ENCODE data around the gene KAT8.
"Not testable (repeated sequence)": the region's sequence is repeated elsewhere in the genome, so short reads cannot be mapped to it uniquely, and the experiment has no call there.

KAT8 gene

DNA sequence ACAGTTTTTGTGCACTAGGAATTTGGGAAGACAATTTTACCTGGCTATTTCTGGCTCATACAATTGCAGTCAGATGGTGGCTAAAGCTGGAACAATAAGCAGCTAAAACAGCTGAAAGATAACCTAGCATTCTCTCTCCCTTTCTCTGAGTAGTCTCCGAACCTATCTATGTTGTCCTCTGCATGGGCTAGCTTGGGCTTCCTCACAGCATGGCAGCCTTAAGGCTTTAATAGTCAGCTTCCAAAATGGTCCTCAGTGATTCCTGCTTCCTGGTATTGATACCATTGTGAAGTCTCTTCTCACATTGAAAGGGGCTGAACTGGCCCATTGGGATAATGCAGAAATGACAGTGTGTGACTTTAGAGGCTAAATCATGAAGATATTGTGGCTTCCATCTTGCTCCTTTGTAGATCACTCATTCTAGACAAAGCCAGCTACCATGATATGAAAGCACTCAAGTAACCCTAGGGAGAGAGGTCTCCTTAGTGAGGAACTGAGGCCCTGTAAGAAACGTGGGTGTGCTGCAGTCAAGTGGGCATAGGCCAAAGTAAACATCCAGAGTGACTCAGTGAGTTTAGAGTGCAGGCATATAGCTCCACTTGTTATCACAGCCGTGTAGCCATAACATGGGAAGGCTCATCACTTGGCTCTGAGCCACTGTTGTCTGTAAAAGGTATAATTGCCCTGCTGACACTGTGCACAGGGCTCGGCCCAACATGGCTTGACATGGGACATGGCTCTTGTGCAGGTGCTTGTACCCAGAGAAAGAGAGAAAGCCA, 17.4 kb upstream of the KAT8 start:
- Mint-ChIP-seq H3K27ac (peak overlapping the region; percentile 39 to 98 (median 71)), H3K27me3 (ENCODE audit: low read depth) (no peaks in the 10 kb centered on the region), H3K9me3 (peaks cover 6% of the 10 kb centered on the region), H3K4me3 (no peak overlapping the region), H3K36me3 (ENCODE audit: low read depth) (no peaks in the 10 kb centered on the region), H3K4me1 (peaks cover 10% of the 10 kb centered on the region)
- TF ChIP-seq, protein P1, sequence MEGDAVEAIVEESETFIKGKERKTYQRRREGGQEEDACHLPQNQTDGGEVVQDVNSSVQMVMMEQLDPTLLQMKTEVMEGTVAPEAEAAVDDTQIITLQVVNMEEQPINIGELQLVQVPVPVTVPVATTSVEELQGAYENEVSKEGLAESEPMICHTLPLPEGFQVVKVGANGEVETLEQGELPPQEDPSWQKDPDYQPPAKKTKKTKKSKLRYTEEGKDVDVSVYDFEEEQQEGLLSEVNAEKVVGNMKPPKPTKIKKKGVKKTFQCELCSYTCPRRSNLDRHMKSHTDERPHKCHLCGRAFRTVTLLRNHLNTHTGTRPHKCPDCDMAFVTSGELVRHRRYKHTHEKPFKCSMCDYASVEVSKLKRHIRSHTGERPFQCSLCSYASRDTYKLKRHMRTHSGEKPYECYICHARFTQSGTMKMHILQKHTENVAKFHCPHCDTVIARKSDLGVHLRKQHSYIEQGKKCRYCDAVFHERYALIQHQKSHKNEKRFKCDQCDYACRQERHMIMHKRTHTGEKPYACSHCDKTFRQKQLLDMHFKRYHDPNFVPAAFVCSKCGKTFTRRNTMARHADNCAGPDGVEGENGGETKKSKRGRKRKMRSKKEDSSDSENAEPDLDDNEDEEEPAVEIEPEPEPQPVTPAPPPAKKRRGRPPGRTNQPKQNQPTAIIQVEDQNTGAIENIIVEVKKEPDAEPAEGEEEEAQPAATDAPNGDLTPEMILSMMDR (IDR thresholded peaks at IDR 0.05; ENCODE audit: unreplicated experiment in 3 of 3), result no peak

DNA sequence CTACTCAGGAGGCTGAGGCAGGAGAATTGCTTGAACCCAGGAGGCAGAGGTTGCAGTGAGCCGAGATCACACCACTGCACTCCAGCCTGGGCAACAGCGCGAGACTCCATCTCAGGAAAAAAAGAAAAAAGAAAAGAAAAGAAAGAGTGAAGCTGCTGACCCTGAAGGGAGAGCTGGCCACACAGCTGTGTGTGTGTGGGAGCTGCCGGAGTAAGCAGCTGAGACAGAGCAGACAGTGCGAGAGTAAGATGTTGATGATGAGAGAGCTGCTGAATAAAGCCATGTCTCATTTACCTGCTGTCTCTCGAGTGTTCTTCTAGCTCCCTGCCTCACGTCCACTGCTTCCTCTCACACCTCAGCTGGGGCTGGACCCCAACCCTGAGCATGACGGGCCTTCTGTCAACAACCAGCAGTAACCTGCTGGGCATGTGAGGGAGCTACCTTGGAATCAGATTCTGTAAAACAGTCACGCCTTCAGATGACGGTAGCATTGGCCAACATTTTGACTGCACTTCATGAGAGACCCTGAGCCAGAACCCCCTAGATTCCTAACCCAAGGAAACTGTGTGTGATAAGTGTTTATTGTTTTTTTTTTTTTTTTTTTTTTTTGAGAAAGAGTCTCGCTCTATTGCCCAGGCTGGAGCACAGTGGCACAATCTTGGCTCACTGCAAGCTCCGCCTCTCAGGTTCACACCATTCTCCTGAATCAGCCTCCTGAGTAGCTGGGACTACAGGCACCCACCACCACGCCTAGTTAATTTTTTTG, 16.4 kb upstream of the KAT8 start:
- not testable (repeated sequence) for H3K27me3 Mint-ChIP-seq (ENCODE audit: low read depth); H3K4me1 Mint-ChIP-seq; H3K9me3 Mint-ChIP-seq; H3K36me3 Mint-ChIP-seq (ENCODE audit: low read depth)
- peak overlapping the region; percentile 71 to 98 (median 92) for H3K27ac Mint-ChIP-seq
- H3K4me3 Mint-ChIP-seq, result peak overlapping the region in 1 of 3 experiments; percentile 42

DNA sequence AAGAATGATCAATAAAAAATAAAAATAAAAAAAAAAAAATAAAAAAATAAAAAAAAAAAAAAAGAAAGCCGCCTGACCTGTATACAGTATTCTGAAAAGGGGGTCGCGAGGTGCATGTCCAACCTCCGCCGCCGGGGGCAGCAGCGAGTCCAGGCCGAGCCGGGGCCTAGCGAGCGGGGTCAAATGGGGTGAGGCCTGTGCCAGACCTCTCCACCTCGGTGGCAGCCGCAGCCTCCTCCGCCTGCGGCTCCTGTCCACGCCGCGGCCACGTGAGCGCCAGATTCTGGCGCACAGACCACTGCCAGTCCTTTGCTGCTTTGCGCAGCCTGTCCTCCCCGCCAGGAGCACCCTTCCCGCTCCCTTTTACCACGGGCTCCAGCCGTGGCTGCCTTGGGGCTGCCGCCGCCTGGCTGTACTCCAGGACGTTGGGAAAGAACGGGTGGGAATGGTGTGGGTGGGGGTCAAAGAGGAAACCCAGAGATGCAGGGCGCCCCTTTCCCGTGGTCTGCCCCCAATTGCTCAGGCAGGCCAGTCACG, 11.7 kb upstream of the KAT8 start:
- no peaks in the 10 kb centered on the region for H3K27me3 Mint-ChIP-seq (ENCODE audit: low read depth)
- H3K27ac Mint-ChIP-seq, result no peak overlapping the region
- TF ChIP-seq, protein P1 (IDR thresholded peaks at IDR 0.05; ENCODE audit: unreplicated experiment in 3 of 3), result peak; percentile 66 to 76 (median 71)
- H3K36me3 Mint-ChIP-seq (ENCODE audit: low read depth), result peaks cover 10% of the 10 kb centered on the region
- H3K4me1 Mint-ChIP-seq, result peaks cover 16% of the 10 kb centered on the region
- peak overlapping the region; percentile 41 to 67 (median 57) for H3K4me3 Mint-ChIP-seq
- H3K9me3 Mint-ChIP-seq, result no peaks in the 10 kb centered on the region

DNA sequence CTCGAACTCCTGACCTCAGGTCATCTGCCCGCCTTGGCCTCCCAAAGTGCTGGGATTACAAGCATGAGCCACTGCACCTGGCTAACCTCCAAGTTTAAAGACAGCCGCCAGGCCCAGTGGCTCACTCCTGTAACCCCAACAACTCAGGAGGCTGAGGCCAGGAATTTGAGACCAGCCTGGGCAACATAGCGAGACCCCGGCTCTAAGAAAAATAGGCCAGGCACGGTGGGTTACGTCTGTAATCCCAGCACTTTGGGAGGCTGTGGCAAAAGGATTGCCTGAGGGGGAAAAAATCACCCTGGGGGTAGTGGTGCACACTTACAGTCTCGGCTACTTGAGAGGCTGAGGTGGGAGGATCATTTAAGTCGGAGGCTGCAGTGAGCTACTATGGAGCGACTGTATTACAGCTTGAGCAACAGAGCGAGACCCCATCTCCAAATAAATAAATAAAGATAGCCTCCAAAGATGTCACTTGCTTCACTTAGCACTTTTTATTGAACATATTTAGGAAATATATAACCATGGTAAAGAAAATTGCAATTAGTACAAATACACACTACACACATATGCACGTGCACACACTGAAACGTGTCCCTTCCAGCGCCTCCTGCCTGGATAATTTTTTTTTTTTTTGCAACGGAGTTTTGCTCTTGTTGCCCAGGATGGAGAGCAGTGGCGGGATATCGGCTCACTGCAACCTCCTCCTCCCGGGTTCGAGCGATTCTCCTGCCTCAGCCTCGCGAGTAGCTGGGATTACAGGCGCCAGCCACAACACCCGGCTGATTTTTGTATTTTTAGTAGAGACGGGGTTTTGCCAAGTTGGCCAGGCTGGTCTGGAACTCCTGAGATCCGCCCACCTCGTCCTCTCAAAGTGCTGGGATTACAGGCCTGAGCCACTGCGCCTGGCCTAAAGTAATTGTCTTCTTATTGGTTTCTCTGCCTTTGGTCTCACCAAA, 10.7 kb upstream of the KAT8 start:
- TF ChIP-seq, protein P1 (IDR thresholded peaks at IDR 0.05; ENCODE audit: unreplicated experiment in 3 of 3), result no peak
- peak overlapping the region; percentile 82 to 90 (median 88) for H3K4me3 Mint-ChIP-seq
- H3K27me3 Mint-ChIP-seq (ENCODE audit: low read depth), result no peaks in the 10 kb centered on the region
- peaks cover 16% of the 10 kb centered on the region for H3K36me3 Mint-ChIP-seq (ENCODE audit: low read depth)
- H3K9me3 Mint-ChIP-seq, result no peaks in the 10 kb centered on the region
- H3K4me1 Mint-ChIP-seq, result peaks cover 13% of the 10 kb centered on the region
- H3K27ac Mint-ChIP-seq, result peak overlapping the region in 2 of 3 experiments; percentile 35 to 91

DNA sequence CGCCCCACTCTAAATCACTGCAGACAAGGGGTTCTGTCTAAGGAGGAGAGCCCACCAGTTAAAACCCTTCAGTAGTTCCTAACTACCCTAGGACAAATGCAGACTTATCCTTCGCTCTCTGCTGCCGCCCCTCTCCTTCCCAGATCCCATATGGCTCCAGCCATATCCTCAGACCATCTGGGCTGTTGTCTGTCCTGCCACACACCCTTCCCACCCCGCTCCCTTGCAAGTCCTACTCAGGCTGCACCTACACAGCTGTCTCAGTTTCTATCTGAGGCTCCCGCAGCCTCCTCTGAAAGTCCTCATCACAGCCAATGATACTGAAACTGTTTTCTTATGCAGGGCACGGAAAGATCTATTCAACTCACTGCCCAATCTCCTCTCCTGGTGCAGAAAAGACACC, 10.0 kb upstream of the KAT8 start:
- TF ChIP-seq, protein P1 (IDR thresholded peaks at IDR 0.05; ENCODE audit: unreplicated experiment in 3 of 3), result no peak
- Mint-ChIP-seq H3K4me1 (peaks cover 13% of the 10 kb centered on the region), H3K9me3 (no peaks in the 10 kb centered on the region), H3K27me3 (ENCODE audit: low read depth) (no peaks in the 10 kb centered on the region), H3K4me3 (peak overlapping the region; percentile 82 to 90 (median 88)), H3K36me3 (ENCODE audit: low read depth) (peaks cover 19% of the 10 kb centered on the region), H3K27ac (peak overlapping the region in 2 of 3 experiments; percentile 35 to 91)

Data from nephron (organoid).